ENCODE data around the gene OR52K2. TPM values are rescaled to one million over a fixed set of nuclear protein-coding genes. Genes with fewer than 3 reads are reported as not detected.

Gene OR52K2
- total and polyA plus RNA-seq, 2 experiments from 2014 or later: not detected

GRCh38 chr11:4436411-4436810 is 12.7 kb upstream of the OR52K2 start (continued):
- TF ChIP-seq ZNF462 (CRISPR knock-in tag; IDR thresholded peaks at IDR 0.05): no peak

GRCh38 chr11:4441515-4441914 is 7.6 kb upstream of the OR52K2 start:
- Histone ChIP-seq H2AFZ (no peak overlapping the region), H3K79me2 (replicated peaks; ENCODE audit: insufficient read depth) (no peaks in the 10 kb centered on the region), H3K4me3 (no peak overlapping the region), H3K27me3 (ENCODE audit: insufficient read depth) (no peaks in the 10 kb centered on the region), H3K9me2 (ENCODE audit: insufficient read depth) (peaks cover 12% of the 10 kb centered on the region; the same call in 1 of the 2 replicates), H3F3A (replicated peaks; ENCODE audit: low read depth) (no peaks in the 10 kb centered on the region), H3K4me1 (ENCODE audit: insufficient read depth) (no peaks in the 10 kb centered on the region), H3K4me2 (no peak overlapping the region), H3K36me3 (ENCODE audit: insufficient read depth) (no peaks in the 10 kb centered on the region), H4K20me1 (replicated peaks; ENCODE audit: insufficient read depth) (no peaks in the 10 kb centered on the region), H3K27ac (ENCODE audit: low read depth) (no peak overlapping the region)
- Mint-ChIP-seq H3K4me3 (no peak overlapping the region), H3K9me3 (peaks cover 3% of the 10 kb centered on the region; the same call in 1 of the 3 replicates), H3K27ac (no peak overlapping the region), H3K27me3 (ENCODE audit: insufficient read depth, low read depth, poor library complexity) (peaks cover 2% of the 10 kb centered on the region), H3K36me3 (ENCODE audit: low read depth) (no peaks in the 10 kb centered on the region), H3K4me1 (no peaks in the 10 kb centered on the region)
- ATAC-seq (no peak), DNase-seq (ENCODE audit: low spot score) (no peak)
- TF ChIP-seq ZNF462 (CRISPR knock-in tag; IDR thresholded peaks at IDR 0.05) (no peak), CTCF (conservative IDR thresholded peaks at IDR 0.05; ENCODE audit: low read depth in 2 of 2) (no peak), EZH2 (IDR thresholded peaks at IDR 0.05; ENCODE audit: low read depth, unreplicated experiment) (no peak)

Measured in GM23338 (cell line).